Spleen (tissue), 7 donors: ENCODE measurements around the gene MRTFB.
"Not testable (repeated sequence)": the region's sequence is repeated elsewhere in the genome, so short reads cannot be mapped to it uniquely, and the experiment has no call there.

Experiments used
- POLR2A ChIP-seq, 3 donors: fragments of 450-650 bp; IDR thresholded peaks; one replicate each; pipeline ENCODE4 v1.5.1; 2017; ENCODE audit warnings: antibody characterized with exemption in 3 of 3, mild to moderate bottlenecking in 1 of 3
- TF ChIP-seq, protein P1 (sequence below), 11 experiments: fragments of 200-600 bp in 7 of 11; fragments of 450-650 bp in 4 of 11; sonication (generic) in 4 of 11; IDR thresholded peaks in 8 of 11; conservative IDR thresholded peaks in 3 of 11; 1 replicate in 7 of 11; 2 replicates in 4 of 11; pipeline versions ENCODE4 v1.4.0 to v1.8.0; 2016 to 2021; ENCODE audit warnings: antibody characterized with exemption in 11 of 11, inconsistent platforms in 4 of 11, mild to moderate bottlenecking in 1 of 11
- donor health status: DM: no; HTN: no; CAD: no; lungs with moderate emphysema.
- donor health status: DM: no; HTN: no; CAD: no.
- donor health status: DM: no; HTN: no; CAD: no.

DNA sequence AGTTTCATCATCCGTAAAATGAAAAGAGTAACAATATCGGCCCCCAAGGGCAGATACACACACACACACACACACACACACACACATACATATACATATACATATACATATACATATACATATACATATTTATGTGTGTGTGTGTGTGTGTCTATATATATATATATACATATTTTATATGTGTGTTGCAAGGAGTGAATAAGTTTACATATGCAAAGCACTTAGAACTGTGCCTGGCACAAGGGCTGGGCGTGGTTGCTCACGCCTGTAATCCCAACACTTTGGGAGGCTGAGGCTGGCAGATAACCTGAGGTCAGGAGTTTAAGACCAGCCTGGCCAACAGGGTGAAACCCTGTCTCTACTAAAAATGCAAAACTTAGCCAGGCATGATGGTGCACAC is 47.6 kb upstream of the MRTFB start:
- TF ChIP-seq, protein P1, sequence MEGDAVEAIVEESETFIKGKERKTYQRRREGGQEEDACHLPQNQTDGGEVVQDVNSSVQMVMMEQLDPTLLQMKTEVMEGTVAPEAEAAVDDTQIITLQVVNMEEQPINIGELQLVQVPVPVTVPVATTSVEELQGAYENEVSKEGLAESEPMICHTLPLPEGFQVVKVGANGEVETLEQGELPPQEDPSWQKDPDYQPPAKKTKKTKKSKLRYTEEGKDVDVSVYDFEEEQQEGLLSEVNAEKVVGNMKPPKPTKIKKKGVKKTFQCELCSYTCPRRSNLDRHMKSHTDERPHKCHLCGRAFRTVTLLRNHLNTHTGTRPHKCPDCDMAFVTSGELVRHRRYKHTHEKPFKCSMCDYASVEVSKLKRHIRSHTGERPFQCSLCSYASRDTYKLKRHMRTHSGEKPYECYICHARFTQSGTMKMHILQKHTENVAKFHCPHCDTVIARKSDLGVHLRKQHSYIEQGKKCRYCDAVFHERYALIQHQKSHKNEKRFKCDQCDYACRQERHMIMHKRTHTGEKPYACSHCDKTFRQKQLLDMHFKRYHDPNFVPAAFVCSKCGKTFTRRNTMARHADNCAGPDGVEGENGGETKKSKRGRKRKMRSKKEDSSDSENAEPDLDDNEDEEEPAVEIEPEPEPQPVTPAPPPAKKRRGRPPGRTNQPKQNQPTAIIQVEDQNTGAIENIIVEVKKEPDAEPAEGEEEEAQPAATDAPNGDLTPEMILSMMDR (IDR thresholded peaks at IDR 0.05 in 8 of 11, conservative IDR thresholded peaks at IDR 0.05 in 3 of 11), result not testable (repeated sequence)
- not testable (repeated sequence) for TF ChIP-seq POLR2A (IDR thresholded peaks at IDR 0.05)
